Colon (tissue), 2 donors: ENCODE measurements around the gene SYTL3.
"Not testable (repeated sequence)": the region's sequence is repeated elsewhere in the genome, so short reads cannot be mapped to it uniquely, and the experiment has no call there.

ENCODE experiments used
- FAIRE-seq: peaks from 2 replicates; lab custom pipeline; 2012; peaks lifted over from hg19 to GRCh38; lab: Jason Lieb, UNC
- donor health status: control.
- donor health status: control.

Gene SYTL3

GRCh38 chr6:158649289-158650143, at the start of gene SYTL3:
SYTL3 (plus strand) TSS chr6:158650054; CDS start chr6:158663269, 13,215 bp downstream.
- FAIRE-seq, result no peak

- FAIRE-seq, result no peak
Measured at GRCh38 chr6:158603261-158604047, 46.4 kb upstream of the SYTL3 start.

- FAIRE-seq, result no peak
Measured at GRCh38 chr6:158604048-158604406, 45.8 kb upstream of the SYTL3 start.

- no peak for FAIRE-seq
Measured at GRCh38 chr6:158605266-158605878, 44.5 kb upstream of the SYTL3 start.

- FAIRE-seq, result not testable (repeated sequence)
Measured at GRCh38 chr6:158606011-158606410, 43.8 kb upstream of the SYTL3 start.

GRCh38 chr6:158606935-158607334, 42.9 kb upstream of the SYTL3 start:
- no peak for FAIRE-seq

- no peak for FAIRE-seq
Measured at GRCh38 chr6:158607411-158608170, 42.3 kb upstream of the SYTL3 start.

GRCh38 chr6:158608221-158608620, 41.6 kb upstream of the SYTL3 start:
- FAIRE-seq, result no peak

GRCh38 chr6:158609455-158610155, 40.2 kb upstream of the SYTL3 start:
- no peak for FAIRE-seq

GRCh38 chr6:158610319-158610968, 39.4 kb upstream of the SYTL3 start:
- FAIRE-seq, result no peak

- FAIRE-seq, result no peak
Measured at GRCh38 chr6:158611039-158611438, 38.8 kb upstream of the SYTL3 start.

GRCh38 chr6:158611541-158612370, 38.1 kb upstream of the SYTL3 start:
- no peak for FAIRE-seq

GRCh38 chr6:158614606-158615005, 35.2 kb upstream of the SYTL3 start:
- not testable (repeated sequence) for FAIRE-seq

GRCh38 chr6:158618289-158618688, 31.6 kb upstream of the SYTL3 start:
- FAIRE-seq, result not testable (repeated sequence)

GRCh38 chr6:158619922-158620801, 29.7 kb upstream of the SYTL3 start:
- no peak for FAIRE-seq

- no peak for FAIRE-seq
Measured at GRCh38 chr6:158620963-158621693, 28.7 kb upstream of the SYTL3 start.

- no peak for FAIRE-seq
Measured at GRCh38 chr6:158621694-158622544, 27.9 kb upstream of the SYTL3 start.
